SW 1271 (cell line): ENCODE measurements around the gene ACTRT2.

ENCODE experiments used
- DNase-seq, 2 experiments: peaks; one replicate each; lab custom pipeline; 2025; lab: John Stamatoyannopoulos, UW

Gene ACTRT2

DNA sequence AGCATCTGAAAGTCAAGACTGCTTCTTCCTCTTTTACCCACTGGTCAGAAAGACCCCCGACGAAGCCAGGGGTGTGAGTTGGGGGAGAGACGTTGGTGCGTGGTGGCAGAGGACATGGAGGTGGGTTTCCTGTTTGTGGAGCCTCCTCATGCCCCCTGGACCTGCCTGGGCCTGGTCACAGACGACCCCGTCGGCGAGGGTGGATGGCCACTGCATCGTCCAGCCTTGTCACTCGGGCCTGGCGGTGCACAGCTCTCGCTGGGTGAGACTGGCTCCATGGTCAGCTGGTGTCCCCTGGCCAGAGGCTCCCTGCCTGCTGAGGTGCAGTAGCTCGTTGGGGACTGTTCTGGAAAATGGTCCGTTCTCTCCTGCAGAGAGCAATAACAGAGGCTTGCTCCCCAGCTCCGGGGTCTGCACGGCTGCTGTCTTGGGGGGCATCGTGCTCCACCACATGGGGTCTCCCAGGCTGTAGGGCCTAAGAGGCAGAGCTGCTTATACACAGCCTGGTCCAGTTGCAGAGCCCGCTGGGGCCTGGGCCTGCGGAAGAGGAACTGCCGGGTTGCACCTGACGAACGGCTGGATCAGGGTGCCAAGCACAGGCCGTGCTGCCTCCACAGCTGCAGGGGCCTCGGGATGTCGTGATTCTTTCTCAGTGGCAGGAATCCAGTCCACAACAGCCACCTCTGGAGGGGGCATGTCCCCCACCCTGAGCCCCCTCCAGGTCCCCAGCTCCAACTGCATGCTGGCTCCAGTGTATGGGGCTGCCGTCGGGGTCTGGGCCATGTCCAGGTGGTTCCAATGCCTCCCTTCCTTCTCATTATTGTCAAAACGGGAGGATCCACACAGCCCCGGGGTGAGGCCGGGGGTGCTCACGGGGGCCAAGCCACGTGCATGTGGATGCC, 18.0 kb upstream of the ACTRT2 start:
- no peak for DNase-seq

DNA sequence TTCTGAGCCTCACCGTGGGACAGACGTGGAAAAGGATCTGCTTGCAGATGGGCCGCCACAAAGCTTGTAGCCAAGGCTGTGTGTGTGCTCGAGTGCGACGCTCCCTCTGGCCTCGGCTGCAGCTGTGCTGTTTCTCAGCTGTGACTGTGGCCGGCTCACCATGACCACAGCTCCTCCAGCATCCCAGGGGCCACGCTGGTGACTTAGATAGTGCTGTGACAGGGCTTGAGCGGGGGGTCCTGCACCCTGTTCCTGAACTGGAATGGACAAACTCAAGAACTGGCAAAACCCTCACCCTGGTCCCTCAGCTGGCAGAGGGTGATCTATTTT, 17.4 kb upstream of the ACTRT2 start:
- DNase-seq: no peak

DNA sequence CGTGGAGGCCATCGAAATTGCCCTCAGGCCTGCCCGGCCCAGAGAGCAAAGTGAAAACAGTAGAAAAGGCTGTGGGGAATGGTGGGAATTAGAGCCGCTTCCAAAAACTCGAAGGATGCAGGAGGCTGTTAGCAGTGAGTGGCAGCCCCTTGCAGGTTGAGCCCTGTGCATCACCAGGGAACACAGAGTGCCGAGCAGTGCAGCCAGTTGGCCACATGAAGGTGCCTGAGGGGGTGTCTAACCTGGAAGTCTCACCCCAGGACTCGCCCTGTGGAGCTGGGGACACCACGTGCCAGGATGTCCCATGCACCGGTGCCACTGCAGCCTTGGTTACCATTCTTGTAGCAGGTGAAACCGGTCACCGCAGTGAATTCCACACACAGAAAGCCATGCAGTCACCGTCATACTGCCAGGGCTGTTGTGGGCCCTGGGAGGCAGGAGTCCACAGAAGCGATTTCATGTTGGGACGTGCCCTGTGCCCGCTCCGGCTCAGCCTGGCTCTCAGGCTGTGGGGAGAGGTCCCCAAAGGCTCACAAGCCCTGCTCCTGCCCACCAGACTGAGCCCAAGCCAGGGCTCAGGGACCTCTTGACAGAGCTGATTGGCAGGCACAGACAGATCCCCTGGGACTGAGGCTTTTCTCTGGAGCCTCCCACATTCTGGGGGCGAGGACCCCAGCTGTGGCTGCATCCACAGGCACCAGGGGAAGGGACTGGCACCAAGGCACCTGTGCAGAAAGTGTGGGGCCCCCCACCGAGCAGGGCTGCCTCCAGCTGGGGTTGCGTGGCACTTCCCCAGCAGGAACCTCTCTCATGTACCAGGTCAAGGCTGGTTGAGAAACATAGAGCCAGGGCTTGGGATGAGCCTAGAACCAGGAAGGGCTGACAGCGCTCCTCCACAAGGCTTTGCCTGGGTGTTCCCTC, 16.7 kb upstream of the ACTRT2 start:
- DNase-seq: no peak

DNA sequence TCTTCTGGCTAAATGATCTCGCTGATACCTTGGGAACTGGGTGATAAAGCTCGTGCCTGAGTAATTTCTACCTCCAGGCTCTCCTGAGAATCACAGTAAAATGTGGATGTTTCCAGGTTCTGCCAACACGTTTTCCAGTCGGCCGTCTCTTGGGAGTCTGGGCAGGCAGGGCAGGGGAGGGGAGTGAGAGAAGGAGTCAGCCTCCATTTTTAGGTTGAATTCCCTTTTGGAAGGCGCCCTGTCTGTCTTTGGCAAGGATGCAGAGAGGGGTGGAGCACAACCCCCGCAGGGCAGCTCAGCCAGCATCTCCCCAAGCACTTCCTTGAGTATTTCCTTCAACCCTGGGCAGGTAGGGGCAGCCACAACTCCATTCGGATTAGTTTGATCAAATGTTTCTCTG, 15.5 kb upstream of the ACTRT2 start:
- no peak for DNase-seq

DNA sequence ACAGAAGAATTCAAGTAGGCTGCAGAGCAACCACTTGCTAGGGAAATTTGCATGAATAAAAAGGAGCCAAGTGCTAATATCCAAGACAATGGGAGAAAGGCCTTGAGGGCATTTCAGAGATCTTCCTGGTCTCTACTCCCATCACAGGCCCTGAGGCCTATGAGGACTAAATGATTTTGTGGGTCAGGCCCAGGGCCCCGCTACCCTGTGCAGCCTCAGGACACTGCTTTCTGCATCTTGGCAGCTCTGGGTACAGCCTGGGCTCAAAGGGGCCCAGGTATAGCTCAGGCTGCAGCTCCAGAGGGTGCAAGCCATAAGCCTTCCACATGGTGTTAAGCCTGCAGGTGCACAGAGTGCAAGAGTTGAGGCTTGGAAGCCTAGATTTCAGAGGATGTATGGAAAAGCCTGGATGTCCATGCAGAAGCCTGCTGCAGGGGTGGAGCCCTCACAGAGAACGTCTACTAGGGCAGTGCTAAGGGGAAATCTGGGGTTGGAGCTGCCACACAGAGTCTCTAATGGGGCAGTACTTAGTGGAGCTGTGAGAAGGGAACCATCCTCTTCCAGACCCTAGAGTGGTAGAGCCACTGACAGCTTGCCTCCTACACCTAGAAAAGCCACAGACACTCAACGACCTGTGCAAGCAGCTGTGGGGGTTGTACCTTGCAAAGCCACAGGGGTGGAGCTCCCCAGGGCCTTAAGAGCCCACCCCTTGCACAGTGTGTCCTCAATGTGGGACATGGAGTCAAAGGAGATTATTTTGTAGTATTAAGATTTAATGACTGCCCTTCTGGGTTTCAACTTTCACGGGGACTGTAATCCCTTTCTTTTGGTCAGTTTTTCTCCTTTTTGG, 13.7 kb upstream of the ACTRT2 start:
- DNase-seq: no peak

DNA sequence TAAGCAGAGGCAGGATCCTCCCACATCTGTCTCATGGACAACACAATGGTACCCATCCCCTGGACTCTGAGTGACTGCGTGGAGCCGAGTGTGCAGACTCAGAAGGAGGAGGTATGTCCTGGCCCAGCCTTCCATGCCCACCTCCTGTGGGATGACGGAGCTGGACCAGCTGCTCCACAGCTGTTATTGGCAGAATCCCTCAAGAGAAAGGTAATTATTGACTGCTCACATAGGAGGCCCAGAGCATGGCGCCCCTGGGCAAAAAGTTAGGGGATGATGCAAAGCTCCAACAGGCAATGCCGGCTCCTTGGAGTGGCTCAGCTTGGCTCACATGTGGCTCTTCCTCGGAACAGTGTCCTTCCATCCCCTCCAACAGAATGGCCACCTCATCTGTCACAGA, 12.2 kb upstream of the ACTRT2 start:
- no peak for DNase-seq

DNA sequence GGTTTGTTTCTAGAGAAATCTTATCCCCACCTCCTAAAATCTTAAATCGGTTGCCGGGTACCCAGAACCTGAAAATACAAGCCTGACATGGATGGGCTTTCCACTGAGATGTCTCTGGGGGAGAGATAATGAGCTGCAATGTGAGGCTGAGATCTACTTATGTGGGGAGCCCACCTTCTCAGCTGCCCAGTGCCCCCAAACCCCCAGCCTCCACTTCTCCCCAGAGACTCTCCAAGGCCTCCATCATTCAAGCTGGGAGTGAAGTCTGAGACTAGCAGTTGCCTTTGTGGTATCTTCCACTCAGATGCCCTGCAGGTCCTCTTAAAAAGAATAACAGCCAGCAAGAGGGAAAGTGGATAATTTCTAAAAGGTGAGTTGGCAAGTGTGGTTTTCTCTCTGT, 11.7 kb upstream of the ACTRT2 start:
- no peak for DNase-seq

DNA sequence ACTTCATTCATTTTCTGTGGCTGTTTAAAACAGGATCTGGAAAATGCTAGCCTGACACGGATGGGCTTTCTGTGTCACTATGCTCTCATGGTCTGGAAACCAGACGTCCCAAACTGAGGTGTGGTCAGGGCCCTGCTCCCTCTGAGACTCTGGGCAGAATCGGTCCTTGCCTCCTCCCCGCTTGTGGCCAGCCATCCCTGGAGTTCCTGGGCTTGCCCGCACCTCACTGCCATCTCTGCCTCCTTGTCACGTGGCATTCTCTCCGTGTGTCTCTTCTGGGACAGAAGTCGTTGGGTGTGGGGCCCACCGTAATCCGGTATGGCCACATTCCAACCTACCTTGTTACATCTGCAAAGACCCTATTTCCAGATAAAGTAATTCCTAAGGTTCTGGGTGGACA, 10.1 kb upstream of the ACTRT2 start:
- no peak for DNase-seq

DNA sequence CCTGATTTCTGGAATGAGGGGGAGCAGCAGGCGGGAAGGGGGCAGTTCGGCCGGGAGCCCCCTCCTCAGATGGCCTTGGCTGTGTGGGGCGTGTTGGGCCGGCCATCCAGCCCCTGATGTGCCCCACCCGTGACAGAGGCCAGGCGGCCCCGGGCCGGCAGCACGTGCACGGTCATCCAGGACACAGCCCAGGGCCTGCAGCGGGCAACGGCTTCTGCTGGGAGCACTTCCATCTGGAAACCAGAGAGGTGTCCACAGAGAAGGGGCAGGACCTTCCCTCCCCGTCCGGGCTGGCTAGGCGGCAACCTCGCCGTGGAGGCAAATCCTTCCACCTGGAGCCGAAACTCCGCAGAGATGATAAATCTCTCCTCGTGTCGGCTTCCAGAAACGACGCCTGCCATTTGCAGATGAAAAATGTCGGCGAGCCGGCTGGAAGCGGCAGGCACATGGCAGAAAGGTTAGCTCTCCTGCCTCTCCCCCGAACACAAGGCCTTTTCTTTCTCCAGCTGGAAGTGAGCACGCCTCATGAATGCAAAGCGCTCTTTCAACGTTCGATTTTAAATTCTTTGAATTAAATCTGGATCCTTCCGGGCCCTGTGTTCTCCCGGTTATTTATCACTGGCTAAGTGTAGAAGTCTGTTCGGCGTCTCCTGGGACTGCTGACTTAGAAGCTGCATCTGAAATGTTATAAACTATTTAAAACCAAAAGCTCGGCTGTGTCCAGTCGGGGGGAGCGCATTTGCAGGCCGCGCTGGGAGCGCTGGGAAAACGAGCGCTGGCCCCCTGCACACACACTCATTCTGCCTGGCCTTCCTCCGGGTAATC, 9.4 kb upstream of the ACTRT2 start:
- DNase-seq: no peak

DNA sequence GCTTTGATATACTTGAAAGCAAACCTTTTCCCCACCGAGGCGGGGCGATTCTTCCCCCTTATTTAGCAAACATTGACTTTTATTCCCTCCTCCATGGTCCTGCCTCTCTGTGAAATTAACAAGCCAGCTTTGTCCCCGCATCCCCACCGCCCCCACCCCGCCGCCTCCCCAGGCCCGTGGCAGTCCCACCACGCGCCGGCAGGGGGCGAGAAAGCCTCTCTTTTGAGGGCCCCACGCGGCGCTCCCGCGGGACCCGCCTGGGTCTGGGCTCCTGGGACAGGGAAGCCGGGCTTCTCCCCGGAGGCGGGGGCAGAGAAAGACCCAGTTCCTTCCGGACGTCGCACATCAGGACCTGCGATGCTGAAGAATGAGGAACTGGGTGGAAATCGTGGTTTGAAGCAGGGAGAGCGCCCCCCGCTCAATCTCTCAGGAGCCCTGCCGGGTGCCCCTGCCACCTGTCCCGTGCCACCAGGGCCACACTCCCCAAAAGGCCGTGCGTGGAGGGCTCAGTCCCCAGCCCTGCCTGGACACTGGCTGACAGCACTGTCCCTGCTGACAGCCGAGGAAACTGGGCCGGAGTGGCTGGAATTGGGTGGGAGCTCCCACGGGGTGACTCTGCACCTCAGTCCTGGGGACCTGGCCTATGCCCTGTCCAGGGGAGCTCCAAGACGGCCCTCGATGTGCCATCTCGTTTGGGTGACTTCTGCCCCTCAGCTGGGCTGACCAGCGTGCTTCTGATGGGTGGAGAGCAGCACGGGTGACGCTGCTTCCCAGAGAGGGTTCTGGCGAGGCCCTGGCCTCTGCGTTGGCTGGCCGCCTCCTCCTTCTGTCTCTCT, 8.6 kb upstream of the ACTRT2 start:
- no peak for DNase-seq

DNA sequence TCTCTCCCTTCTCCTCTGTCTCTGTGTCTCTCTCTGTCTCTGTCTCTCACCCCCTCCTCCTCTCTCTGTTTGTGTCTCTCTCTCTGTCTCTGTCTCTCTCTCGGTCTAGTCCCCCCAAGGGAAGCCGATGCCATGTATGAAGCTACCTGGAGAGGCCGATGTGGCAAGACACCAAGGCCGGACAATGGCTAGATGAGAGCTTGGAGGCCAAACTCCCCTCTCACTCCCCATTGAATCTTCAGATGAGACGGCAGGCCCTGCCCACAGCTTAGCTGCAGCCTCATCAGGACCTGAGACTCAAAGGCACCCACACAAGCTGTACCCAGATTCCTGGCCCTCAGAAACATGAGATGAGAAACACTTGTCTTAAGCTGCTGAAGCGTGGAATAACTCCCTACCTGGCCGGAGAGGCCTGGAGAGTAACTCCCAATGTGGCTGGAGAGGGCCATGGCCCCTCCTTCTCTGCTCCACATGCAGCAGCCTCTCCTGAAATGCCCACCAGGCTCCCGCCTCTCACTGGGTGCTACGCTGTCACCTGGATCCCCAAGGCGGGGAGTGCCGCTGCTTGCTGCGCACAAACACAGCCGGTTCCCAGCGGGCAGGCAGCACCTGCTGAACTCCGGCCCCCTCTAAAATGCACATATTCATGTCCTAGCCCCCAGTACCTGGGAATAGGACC, 7.8 kb upstream of the ACTRT2 start:
- no peak for DNase-seq

DNA sequence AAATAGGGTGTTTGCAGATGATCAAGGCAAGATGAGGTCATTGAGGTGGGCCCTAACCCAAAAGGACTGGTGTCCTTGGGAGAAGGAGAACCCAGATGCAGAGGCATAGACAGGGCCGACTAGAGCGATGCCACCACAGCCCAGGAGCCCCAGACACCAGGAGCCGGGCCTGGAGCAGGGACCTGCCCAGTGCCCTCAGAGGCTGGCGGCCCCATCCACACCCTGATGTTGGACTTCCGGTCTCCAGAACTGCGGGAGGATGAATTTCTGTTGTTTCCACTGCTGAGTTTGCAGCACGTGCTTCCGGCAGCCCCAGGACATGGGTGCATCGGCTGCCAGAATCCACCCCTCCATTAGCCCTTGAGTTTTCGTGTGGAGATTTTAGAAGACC, 7.2 kb upstream of the ACTRT2 start:
- no peak for DNase-seq

DNA sequence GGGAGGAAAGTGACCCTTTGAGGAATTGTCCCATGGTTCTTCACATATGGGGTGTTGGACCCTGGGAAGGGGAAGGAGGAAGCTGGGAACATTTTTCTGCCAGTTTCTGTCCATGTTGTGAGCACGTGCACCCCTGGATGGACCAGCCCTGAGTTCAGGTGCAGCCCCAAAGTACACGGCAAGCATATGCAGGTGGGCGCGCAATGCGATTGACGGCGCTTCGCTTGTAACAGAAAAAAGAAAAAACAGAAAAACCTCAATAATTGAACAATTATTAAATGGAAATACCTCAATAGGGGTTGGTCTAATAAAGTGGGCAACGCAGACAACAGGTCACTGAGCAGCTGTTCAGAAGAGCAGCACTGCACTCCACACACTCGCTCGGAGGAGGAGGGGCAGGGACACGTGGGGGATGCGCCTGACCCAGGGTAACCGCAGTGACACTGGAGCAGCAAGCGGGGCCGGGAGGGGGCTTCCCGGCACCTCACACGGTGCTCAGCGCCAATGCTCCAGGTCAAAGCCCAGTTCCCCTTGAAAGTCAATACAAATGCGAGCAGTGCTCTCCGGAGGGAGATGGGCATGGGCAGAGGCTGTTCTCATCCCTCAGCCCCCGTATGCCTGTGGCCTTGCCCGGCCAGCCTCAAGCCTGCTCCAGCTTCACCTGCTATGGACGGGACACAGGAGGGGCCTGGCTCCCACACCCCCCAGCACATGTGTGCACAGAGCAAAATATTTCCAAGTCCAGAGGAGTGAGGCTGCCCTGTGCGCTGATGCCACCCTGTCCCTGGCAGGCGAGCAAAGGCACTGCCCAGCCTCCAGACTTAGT, 6.6 kb upstream of the ACTRT2 start:
- DNase-seq: no peak

DNA sequence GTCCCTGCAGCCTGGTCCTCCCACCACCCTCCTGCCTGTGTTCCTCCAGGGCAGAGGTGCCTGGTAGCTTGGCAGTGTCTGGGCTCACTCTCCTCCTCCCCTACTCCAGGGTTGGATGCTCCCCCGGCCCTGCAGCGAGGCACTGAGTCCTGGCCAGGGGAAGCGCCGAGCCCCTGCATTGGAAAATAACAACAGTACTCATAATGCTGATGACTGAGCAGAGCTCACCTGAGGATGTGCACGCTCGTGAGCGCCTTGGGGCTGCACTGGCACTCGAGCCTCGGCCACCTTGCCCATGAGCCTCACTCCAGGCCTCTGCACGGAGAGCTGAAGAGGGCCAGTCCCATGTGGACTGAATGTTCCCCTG, 6.0 kb upstream of the ACTRT2 start:
- DNase-seq: no peak

DNA sequence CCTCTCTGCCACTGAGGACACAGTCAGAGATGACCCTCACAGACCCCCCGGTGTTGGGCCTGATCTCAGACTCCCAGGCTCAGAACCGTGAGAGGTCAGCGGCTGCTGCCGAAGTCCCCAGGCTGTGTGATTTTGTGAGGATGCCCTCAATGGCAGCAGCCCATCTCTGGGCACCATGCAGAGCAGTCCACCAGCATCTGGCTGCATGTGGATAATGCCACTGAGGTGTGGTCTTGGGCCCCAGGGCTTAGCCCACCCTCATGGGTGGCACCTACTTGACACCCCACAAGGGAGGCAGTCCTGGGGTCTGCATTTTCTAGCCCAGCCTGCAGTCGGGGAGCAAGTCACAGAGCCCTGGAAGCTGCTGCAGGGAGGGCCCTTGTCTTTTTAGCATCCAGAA, 5.5 kb upstream of the ACTRT2 start:
- no peak for DNase-seq

DNA sequence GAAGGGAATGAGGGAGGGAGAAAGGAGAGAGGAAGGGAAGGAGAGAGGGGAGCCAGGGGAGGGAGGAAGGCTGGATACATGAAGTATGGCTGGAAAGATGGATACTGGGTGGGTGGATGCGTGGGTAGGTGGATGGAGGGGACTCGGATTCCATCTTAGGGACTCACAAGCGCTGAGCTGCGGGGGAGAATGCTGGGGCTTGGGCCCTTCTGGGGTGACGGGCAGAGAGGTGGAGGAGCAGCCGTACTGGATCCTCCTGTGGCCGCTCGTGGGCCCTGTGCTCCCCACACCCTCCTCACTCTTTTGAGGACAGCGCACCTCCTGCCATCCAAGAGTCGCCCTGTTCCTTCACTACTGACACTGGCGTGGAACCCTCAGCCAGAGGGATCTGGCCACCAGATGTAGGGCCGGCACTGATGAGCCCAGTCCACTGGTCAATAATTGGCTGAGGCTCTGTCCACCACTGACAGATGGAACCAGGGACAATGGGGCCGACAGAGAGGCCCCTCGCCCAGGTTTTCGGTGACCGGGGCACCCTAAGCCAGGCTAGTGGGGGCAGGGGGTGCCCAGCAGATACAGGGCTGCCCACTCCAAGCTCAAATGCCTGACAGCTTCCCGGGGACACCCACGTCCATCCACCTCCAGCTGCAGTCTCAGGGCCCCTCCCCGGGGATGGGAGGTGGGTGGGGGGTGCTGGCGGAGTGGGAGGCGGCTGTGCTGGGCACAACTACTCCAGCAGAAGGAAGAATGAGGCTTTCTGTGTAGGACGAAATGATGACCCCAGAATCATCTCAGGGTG, 4.4 kb upstream of the ACTRT2 start:
- no peak for DNase-seq

DNA sequence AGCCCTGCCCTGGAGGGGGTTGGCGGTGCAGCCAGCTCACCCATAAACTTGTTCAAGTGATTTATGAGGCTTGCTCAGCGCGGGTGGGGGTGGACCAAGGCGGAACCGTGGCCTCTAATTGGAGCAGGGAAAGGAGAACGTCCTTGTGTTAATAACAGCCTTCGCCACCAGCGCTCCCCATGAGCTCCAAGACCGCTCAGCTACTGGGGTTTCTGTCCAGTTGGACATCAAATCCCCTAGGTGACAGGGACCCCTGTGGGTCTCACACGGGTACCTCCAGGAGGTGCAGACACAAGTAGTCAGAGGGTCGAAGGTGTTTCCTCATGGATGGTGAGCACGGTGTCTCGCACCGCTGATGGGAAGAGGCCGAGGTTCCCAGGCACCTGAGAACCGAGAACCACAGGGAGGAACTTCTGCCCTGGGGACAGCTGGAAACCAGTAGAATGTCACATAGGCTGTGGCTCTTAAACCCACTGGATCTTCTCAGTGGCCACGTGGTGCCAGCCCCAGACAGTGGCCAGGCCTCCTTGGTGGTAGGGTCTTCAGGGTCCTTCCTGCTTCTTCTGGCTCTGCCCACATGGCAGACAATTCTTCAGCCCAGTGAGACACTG, 3.7 kb upstream of the ACTRT2 start:
- no peak for DNase-seq

DNA sequence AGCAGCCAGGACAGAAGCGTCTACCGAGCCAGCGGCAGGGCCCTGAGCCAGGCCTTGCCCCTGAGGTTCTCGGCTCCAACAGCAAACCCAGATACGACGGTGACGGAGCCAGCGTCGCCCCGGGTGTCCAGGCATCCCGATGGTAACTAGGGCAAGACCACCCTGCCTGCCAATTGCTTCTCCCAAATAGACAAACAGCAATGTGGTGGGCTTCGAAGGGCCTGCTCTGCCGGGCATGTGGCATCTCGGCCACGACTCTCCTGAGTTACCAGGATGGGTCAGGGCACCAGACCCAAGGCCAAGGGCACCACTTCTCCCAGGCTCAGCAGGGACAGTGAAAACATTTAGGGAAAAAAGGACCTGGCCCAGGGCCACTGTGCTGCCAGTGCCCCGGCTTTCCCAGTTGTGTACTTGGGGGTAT, 3.2 kb upstream of the ACTRT2 start:
- no peak for DNase-seq
